Measurements from ENCODE around the gene LARGE2.

GRCh38 chr11:45927332-45927683, 4.9 kb downstream of the LARGE2 start:
- no peak for TF ChIP-seq CTCF (IDR thresholded peaks at IDR 0.05; ENCODE audit: poor library complexity, severe bottlenecking)
- TF ChIP-seq SMC3 (conservative IDR thresholded peaks at IDR 0.05; ENCODE audit: poor library complexity): no peak
- no peak for TF ChIP-seq EP300 (conservative IDR thresholded peaks at IDR 0.05; ENCODE audit: poor library complexity, severe bottlenecking)
- no peak for TF ChIP-seq EZH2 (IDR thresholded peaks at IDR 0.05; ENCODE audit: borderline replicate concordance, insufficient read depth, low read length, poor library complexity, severe bottlenecking)
- TF ChIP-seq MXI1 (conservative IDR thresholded peaks at IDR 0.05; ENCODE audit: poor library complexity, severe bottlenecking): no peak
- TF ChIP-seq REST (IDR thresholded peaks at IDR 0.05; ENCODE audit: borderline replicate concordance): no peak
- TF ChIP-seq RAD21 (conservative IDR thresholded peaks at IDR 0.05): no peak

Measured in neural cell (in vitro differentiated cells).